ENCODE data around the gene SAP30. TPM values are rescaled to one million over a fixed set of nuclear protein-coding genes. Genes with fewer than 3 reads are reported as not detected.
A peak's percentile ranks its signal among the peaks of the same experiment; 100 is the strongest.

The SAP30 gene
- total and polyA plus RNA-seq, 2 experiments from 2014 or later = 9.3 to 16.5 TPM

DNA sequence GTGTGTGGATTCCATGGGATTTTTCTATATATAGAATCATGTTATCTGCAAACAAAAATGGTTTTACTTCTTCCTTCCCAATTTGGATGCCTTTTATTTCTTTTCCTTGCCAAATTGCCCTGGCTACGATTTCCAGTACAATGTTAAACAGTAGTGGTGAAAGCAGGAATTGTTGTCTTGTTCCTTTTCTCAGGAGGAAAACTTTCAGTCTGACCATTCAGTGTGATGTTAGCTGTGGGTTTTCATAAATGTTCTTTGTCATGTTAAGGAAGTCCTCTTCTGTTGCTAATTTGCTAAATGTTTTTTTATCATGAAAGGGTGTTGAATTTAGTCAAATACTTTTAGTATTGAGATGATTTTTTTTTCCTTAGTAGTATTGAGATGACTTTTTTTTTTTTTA lies 10.9 kb downstream of the SAP30 start:
- Histone ChIP-seq H3K27me3 (ENCODE audit: insufficient read depth) (no peaks in the 10 kb centered on the region), H2AFZ (no peak overlapping the region), H3F3A (replicated peaks; ENCODE audit: low read depth) (no peaks in the 10 kb centered on the region), H3K36me3 (ENCODE audit: insufficient read depth) (no peaks in the 10 kb centered on the region), H3K4me1 (ENCODE audit: insufficient read depth) (peaks cover 33% of the 10 kb centered on the region), H4K20me1 (replicated peaks; ENCODE audit: insufficient read depth) (no peaks in the 10 kb centered on the region), H3K4me3 (no peak overlapping the region), H3K9me2 (ENCODE audit: insufficient read depth) (no peaks in the 10 kb centered on the region), H3K79me2 (replicated peaks; ENCODE audit: insufficient read depth) (no peaks in the 10 kb centered on the region), H3K27ac (ENCODE audit: low read depth) (no peak overlapping the region), H3K4me2 (peak overlapping the region; percentile 3; the same call in 1 of the 2 replicates)
- Mint-ChIP-seq H3K4me1 (peaks cover 23% of the 10 kb centered on the region), H3K36me3 (ENCODE audit: low read depth) (no peaks in the 10 kb centered on the region), H3K27me3 (ENCODE audit: insufficient read depth, low read depth, poor library complexity) (no peaks in the 10 kb centered on the region), H3K27ac (no peak overlapping the region; the same call in 1 of the 2 replicates), H3K4me3 (peak overlapping the region; percentile 47; the same call in 2 of the 3 replicates), H3K9me3 (no peaks in the 10 kb centered on the region)
- peak; percentile 48 for DNase-seq (ENCODE audit: low spot score)
- ATAC-seq = peak; percentile 68
- no peak for TF ChIP-seq EZH2phosphoT487 (IDR thresholded peaks at IDR 0.05; ENCODE audit: unreplicated experiment)
- peak; percentile 75; the same call in 1 of the 2 replicates for TF ChIP-seq NANOG (IDR thresholded peaks at IDR 0.05; ENCODE audit: borderline replicate concordance)

DNA sequence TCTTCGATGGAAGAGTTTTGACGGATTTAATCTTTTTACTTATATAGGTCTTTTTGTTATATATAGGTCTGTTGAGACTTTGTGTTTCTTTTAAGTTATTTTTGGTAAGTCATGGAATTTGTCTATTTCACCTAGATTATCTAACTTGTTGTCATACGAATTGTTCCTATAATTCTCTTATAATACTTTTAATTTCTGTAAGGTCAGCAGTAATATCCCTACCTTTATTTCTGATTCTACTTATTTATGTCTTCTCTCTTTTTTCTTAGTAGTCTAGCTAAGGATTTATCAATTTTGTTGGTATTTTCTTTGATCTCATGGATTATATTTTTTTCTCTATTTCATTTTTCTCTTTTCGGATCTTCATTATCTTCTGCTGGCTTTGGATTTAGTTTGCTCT lies 11.6 kb downstream of the SAP30 start:
- Histone ChIP-seq H3K9me2 (ENCODE audit: insufficient read depth) (no peaks in the 10 kb centered on the region), H2AFZ (no peak overlapping the region), H3K36me3 (ENCODE audit: insufficient read depth) (no peaks in the 10 kb centered on the region), H3K4me3 (no peak overlapping the region), H3K27ac (ENCODE audit: low read depth) (no peak overlapping the region), H4K20me1 (replicated peaks; ENCODE audit: insufficient read depth) (no peaks in the 10 kb centered on the region), H3F3A (replicated peaks; ENCODE audit: low read depth) (no peaks in the 10 kb centered on the region), H3K27me3 (ENCODE audit: insufficient read depth) (no peaks in the 10 kb centered on the region), H3K4me2 (no peak overlapping the region; the same call in 1 of the 2 replicates), H3K79me2 (replicated peaks; ENCODE audit: insufficient read depth) (no peaks in the 10 kb centered on the region), H3K4me1 (ENCODE audit: insufficient read depth) (peaks cover 29% of the 10 kb centered on the region)
- Mint-ChIP-seq H3K9me3 (no peaks in the 10 kb centered on the region), H3K36me3 (ENCODE audit: low read depth) (no peaks in the 10 kb centered on the region), H3K27me3 (ENCODE audit: insufficient read depth, low read depth, poor library complexity) (no peaks in the 10 kb centered on the region), H3K27ac (no peak overlapping the region), H3K4me1 (peaks cover 23% of the 10 kb centered on the region), H3K4me3 (no peak overlapping the region)
- ATAC-seq = no peak
- TF ChIP-seq POLR2AphosphoS5 (IDR thresholded peaks at IDR 0.05; ENCODE audit: low read depth) (no peak), JUNB (IDR thresholded peaks at IDR 0.05; ENCODE audit: unreplicated experiment) (no peak), STAT1 (IDR thresholded peaks at IDR 0.05; ENCODE audit: unreplicated experiment) (no peak), ZNF114 (CRISPR knock-in tag; IDR thresholded peaks at IDR 0.05) (no peak), NANOG (IDR thresholded peaks at IDR 0.05; ENCODE audit: borderline replicate concordance) (no peak), EZH2phosphoT487 (IDR thresholded peaks at IDR 0.05; ENCODE audit: unreplicated experiment) (no peak), CREB1 (CRISPR knock-in tag; IDR thresholded peaks at IDR 0.05; ENCODE audit: low read depth) (no peak), ZNF331 (CRISPR knock-in tag; IDR thresholded peaks at IDR 0.05; ENCODE audit: low read depth) (no peak)
- TF ChIP-seq, protein P1, sequence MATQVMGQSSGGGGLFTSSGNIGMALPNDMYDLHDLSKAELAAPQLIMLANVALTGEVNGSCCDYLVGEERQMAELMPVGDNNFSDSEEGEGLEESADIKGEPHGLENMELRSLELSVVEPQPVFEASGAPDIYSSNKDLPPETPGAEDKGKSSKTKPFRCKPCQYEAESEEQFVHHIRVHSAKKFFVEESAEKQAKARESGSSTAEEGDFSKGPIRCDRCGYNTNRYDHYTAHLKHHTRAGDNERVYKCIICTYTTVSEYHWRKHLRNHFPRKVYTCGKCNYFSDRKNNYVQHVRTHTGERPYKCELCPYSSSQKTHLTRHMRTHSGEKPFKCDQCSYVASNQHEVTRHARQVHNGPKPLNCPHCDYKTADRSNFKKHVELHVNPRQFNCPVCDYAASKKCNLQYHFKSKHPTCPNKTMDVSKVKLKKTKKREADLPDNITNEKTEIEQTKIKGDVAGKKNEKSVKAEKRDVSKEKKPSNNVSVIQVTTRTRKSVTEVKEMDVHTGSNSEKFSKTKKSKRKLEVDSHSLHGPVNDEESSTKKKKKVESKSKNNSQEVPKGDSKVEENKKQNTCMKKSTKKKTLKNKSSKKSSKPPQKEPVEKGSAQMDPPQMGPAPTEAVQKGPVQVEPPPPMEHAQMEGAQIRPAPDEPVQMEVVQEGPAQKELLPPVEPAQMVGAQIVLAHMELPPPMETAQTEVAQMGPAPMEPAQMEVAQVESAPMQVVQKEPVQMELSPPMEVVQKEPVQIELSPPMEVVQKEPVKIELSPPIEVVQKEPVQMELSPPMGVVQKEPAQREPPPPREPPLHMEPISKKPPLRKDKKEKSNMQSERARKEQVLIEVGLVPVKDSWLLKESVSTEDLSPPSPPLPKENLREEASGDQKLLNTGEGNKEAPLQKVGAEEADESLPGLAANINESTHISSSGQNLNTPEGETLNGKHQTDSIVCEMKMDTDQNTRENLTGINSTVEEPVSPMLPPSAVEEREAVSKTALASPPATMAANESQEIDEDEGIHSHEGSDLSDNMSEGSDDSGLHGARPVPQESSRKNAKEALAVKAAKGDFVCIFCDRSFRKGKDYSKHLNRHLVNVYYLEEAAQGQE (IDR thresholded peaks at IDR 0.05; ENCODE audit: unreplicated experiment) = no peak
- TF ChIP-seq, protein P2, sequence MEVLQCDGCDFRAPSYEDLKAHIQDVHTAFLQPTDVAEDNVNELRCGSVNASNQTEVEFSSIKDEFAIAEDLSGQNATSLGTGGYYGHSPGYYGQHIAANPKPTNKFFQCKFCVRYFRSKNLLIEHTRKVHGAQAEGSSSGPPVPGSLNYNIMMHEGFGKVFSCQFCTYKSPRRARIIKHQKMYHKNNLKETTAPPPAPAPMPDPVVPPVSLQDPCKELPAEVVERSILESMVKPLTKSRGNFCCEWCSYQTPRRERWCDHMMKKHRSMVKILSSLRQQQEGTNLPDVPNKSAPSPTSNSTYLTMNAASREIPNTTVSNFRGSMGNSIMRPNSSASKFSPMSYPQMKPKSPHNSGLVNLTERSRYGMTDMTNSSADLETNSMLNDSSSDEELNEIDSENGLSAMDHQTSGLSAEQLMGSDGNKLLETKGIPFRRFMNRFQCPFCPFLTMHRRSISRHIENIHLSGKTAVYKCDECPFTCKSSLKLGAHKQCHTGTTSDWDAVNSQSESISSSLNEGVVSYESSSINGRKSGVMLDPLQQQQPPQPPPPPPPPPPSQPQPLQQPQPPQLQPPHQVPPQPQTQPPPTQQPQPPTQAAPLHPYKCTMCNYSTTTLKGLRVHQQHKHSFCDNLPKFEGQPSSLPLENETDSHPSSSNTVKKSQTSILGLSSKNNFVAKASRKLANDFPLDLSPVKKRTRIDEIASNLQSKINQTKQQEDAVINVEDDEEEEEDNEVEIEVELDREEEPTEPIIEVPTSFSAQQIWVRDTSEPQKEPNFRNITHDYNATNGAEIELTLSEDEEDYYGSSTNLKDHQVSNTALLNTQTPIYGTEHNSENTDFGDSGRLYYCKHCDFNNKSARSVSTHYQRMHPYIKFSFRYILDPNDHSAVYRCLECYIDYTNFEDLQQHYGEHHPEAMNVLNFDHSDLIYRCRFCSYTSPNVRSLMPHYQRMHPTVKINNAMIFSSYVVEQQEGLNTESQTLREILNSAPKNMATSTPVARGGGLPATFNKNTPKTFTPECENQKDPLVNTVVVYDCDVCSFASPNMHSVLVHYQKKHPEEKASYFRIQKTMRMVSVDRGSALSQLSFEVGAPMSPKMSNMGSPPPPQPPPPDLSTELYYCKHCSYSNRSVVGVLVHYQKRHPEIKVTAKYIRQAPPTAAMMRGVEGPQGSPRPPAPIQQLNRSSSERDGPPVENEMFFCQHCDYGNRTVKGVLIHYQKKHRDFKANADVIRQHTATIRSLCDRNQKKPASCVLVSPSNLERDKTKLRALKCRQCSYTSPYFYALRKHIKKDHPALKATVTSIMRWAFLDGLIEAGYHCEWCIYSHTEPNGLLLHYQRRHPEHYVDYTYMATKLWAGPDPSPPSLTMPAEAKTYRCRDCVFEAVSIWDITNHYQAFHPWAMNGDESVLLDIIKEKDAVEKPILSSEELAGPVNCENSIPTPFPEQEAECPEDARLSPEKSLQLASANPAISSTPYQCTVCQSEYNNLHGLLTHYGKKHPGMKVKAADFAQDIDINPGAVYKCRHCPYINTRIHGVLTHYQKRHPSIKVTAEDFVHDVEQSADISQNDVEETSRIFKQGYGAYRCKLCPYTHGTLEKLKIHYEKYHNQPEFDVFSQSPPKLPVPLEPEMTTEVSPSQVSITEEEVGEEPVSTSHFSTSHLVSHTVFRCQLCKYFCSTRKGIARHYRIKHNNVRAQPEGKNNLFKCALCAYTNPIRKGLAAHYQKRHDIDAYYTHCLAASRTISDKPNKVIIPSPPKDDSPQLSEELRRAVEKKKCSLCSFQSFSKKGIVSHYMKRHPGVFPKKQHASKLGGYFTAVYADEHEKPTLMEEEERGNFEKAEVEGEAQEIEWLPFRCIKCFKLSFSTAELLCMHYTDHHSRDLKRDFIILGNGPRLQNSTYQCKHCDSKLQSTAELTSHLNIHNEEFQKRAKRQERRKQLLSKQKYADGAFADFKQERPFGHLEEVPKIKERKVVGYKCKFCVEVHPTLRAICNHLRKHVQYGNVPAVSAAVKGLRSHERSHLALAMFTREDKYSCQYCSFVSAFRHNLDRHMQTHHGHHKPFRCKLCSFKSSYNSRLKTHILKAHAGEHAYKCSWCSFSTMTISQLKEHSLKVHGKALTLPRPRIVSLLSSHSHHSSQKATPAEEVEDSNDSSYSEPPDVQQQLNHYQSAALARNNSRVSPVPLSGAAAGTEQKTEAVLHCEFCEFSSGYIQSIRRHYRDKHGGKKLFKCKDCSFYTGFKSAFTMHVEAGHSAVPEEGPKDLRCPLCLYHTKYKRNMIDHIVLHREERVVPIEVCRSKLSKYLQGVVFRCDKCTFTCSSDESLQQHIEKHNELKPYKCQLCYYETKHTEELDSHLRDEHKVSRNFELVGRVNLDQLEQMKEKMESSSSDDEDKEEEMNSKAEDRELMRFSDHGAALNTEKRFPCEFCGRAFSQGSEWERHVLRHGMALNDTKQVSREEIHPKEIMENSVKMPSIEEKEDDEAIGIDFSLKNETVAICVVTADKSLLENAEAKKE (CRISPR knock-in tag; IDR thresholded peaks at IDR 0.05) = no peak
- TF ChIP-seq, protein P3, sequence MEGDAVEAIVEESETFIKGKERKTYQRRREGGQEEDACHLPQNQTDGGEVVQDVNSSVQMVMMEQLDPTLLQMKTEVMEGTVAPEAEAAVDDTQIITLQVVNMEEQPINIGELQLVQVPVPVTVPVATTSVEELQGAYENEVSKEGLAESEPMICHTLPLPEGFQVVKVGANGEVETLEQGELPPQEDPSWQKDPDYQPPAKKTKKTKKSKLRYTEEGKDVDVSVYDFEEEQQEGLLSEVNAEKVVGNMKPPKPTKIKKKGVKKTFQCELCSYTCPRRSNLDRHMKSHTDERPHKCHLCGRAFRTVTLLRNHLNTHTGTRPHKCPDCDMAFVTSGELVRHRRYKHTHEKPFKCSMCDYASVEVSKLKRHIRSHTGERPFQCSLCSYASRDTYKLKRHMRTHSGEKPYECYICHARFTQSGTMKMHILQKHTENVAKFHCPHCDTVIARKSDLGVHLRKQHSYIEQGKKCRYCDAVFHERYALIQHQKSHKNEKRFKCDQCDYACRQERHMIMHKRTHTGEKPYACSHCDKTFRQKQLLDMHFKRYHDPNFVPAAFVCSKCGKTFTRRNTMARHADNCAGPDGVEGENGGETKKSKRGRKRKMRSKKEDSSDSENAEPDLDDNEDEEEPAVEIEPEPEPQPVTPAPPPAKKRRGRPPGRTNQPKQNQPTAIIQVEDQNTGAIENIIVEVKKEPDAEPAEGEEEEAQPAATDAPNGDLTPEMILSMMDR (conservative IDR thresholded peaks at IDR 0.05; ENCODE audit: low read depth in 2 of 2) = no peak
- DNase-seq (ENCODE audit: low spot score) = no peak

Data from GM23338 (cell line).